G401 (cell line): ENCODE measurements around the gene UST. TPM values are rescaled to one million over a fixed set of nuclear protein-coding genes. Genes with fewer than 3 reads are reported as not detected.
"Not testable (repeated sequence)": the region's sequence is repeated elsewhere in the genome, so short reads cannot be mapped to it uniquely, and the experiment has no call there.

Source experiments
- DNase-seq: peaks from one replicate; pipeline ENCODE4 v3.0.0-alpha.2; 2015; ENCODE audit warnings: low spot score
- in situ Hi-C: cut with HindIII; loops from 2 replicates; pipeline ENCODE4 v1.10.0; 2016; ENCODE audit warnings: low sequenced_read_pairs, mixed read lengths
- total RNA-seq: library from RNA; depleted of rRNA; stranded (reverse); fragments of >200 nt; shearing (Covaris generic); gene quantifications from 2 replicates; pipeline ENCODE4 v1.2.3, GENCODE V29; 2014

The UST gene
- total RNA-seq, 1 experiment from 2014 or later: not detected

DNA sequence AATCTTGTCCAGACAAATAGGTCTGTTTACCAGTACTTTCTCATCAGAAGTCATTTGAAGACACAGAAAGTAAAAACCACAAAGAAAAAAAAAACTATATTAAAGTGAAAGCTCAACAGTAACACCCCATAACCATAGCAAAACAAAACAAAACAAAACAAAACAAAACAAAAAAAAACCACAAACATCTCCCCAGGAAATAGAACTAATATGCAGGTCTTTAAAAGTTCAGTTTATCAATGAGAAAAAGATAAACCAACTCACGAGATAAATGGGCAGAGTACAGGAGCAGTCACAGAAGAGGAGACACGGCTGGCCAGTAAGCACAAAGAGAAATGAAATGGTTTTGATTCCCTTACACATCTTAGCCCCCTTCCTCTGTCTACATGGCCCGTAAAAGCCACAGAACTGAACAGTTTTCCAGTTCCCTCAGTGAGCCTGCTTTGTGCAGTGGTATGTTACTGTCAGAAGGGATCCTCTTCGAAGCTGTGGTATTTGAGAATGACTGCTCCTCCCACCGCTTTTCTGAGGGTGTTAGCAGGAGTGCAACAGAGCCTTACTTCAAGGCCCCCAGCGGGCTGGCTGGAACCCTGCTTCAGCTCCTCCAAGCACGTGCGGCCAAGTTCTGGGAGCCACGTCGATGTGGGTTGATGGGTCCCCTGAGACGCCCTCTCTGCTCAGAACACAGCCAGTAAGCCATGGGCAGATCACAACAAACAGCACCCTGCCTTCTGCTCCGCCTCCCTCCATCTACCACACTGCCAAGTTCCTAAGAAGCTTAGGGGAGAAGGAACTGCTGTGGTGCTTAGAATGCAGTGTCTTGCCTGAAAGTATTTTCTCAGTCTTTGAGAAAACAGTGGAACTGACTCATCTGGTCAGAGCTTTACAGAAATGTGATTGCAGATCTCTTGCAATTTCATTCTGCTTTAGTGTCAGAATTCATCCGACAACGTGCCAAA, 14.0 kb downstream of the UST start:
- DNase-seq: peak; percentile 65
- in situ Hi-C loops: no loop called here

DNA sequence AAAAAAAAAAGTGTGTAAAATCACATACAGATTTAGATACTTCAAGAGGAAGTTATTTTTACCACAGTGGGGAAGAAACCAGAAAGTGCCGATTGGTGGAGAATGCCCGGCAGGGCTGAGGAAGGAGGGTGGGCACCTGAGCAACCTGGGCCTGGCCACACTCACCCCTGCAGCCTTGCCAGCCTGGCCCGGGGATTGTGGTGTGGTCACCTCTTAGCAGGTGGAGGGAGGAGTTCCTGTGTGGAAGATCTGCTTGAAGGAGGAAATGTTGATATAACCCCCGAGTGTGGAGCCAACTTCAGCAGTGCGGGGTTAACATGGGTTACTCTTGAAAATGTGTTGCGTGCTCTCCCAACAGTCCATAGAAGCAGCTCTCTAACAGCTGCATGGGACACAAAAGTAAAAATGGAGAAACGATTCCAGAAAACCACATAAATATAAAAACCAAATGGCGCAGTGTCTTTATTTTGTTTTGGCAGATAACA, 14.7 kb downstream of the UST start:
- in situ Hi-C loops: no loop called here
- DNase-seq: peak; percentile 31

DNA sequence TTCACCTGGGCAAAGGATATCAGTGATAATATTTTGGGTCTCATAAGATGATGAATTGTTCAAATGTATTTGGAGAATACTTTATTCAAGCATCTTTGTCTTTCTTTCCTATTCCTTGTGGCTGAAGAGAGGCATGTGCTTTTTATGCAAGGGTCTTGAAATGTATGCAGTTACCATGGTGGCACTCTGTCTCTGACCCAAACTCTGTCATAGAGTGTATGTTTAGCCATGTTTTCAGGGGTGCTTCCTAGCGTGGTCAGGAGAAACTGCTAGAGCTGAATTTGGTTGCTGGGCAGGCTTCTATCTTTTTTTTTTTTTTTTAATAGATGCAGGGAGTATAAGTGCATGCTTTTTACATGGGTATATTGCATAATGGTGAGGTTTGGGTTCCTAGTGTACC, 15.4 kb downstream of the UST start:
- in situ Hi-C loops: no loop called here
- DNase-seq: no peak

DNA sequence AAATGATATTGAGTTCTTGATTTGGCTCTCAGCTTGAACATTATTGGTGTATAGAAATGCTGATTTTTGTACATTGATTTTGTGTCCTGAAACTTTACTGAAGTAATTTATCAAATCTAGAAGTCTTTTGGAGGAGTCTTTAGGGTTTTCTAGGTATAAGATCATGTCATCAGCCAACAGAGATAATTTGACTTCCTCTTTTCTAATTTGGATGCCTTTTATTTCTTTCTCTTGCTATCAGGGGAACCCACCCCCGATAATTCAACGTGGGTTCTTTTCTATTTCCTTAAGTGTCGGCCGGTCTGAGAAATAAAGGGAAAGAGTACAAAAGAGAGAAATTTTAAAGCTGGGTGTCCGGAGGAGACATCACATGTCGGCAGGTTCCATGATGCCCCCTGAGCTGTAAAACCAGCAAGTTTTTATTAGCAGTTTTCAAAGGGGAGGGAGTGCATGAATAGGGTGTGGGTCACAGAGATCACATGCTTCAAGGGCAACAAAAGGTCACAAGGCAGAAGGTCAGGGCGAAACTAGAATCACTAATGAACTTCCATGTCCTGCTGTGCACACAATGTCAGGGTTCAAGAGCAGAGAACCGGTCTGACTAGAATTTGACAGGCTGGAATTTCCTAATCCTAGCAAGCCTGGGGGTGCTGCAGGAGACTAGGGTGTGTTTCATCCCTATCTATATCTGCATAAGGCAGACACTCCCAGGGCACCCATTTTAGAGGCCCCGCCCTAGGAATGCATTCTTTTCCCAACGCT, 17.6 kb downstream of the UST start:
- in situ Hi-C loops, DNase-seq: not testable (repeated sequence)

DNA sequence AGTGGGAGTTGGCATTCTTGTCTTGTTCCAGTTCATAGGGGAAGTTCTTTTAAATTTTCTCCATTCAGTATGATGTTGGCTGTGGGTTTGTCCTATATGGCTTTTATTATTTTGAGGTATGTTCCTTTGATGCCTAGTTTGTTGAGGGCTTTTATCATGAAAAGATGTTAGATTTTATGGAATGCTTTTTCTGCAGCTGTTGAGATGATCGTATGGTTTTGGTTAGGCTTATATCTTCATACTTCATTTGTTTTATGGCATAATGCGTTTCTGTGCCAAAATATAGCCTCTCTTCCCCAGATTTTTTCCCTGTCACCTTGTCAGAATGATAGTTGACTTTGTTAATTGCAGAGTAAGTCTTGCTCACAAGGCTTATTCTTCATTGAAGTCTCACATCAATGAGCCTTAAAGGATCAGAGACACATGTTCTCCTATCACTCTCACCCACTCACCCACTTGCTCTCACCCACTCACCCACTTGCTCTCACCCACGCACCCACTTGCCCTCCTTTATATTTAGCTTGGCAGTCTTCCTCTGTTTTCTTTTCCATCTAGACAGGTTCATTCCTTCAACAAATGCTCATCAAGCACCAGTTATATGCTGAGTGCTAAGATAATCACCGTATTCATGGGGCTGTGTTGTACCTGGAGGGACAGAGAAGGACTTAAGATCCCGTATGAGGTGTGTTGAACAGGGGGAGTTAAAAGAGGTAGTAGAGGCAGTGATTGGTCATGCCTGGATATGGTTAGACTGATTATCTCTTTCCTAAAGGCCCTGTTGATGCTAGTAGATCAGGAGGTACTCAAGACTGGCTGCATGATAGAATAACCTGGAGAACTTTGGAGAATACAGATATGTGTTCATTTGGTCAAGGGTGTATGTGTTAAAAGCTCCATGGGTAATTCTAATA, 19.3 kb downstream of the UST start:
- in situ Hi-C loops: no loop called here
- no peak for DNase-seq

DNA sequence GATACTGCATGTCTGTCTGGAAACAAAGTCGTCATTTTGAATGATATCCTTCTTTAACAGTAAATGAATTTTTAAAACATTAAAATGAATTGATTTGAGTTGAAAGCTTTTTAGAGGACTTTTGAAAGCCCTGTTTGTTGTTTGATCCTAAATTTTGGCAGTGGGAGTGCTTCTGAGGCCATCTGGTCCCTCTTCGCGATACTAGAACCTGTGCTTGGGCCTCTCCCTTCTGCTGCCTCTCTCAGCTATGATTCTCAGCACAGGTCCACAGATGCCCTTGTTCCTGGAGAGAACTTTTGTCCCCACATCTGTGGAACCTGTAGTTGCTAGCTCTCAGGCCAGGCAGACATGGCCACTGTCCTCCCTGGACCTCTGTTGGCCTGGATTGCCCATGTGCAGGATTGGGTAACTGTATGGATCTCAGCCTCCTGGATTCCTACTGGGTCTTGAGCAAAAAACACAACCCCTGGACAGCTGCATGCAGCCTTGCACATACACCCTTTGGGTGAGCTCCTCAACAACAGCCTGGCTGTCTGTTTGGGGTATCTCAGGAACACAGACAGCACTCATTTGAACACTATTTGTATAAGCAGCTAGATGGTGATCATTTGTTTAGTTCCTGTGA, 21.9 kb downstream of the UST start:
- in situ Hi-C loops: no loop called here
- peak; percentile 79 for DNase-seq

DNA sequence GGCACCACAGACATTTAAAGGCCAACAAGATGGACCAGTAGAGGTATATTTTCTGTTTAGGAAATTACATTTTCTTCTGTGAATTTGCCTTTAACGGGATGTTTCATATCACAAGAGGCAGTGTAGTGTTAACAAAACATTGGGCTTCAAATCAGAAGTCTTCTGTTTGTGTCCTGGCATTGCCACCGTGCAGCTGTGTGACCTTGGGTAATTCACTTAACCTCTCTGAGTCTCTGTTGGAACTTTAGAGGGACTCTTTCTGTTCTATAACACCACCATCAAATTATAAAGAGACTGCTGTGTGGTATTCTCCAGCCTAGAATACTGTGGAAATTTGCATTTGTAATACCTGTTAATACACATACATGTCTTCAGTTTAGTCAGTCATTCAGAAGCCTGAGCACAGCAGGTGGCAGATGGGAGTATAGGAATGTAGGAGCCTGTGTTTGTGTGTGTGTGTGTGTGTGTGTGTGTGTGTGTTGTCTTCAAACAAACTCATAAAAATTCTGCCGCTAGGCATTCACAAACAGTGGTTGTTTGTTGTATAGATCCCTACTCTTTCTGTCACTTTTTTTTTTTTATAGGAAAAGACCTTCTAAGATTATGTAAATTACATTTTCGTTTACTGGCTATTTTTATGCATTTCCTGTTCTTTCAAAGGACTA, 22.6 kb downstream of the UST start:
- no peak for DNase-seq
- in situ Hi-C loops: no loop called here

DNA sequence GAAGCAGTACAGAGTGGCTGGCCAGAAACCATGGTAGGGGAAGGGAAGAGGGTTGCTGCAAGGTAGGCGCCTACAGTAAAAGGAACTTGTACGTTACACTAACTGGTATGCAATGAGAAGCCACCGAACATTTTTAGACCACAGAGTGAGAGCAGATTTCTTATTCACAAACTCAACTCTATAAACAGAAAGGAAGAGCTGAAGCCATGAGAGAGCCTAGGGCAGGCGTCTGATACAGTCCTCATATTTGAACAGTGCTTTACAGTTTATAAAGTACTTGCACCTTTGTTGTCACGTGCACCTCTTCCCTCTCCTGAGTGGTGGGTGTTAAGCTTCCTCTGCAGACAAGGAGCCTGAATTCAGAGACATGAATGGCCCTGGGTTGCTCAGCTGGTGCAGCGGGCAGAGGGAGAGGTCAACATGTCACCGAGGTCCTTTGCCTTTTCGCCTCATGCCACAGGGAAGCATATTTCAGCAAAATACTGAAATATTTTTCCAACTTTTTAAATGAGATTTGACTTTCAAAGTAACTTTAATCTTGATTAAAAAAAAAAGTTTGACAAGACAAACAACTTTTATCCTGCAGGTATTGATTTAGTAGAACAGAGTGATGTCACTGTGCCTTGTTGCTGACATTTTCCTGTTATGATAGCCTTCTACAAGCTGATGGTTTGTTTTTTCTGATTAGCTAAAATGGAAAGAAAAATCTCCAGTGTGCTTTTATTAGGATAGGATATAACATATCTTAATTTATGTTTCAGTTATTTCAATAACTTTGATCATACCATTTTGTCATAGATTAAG, 23.8 kb downstream of the UST start:
- in situ Hi-C loops: no loop called here
- peak; percentile 26 for DNase-seq

DNA sequence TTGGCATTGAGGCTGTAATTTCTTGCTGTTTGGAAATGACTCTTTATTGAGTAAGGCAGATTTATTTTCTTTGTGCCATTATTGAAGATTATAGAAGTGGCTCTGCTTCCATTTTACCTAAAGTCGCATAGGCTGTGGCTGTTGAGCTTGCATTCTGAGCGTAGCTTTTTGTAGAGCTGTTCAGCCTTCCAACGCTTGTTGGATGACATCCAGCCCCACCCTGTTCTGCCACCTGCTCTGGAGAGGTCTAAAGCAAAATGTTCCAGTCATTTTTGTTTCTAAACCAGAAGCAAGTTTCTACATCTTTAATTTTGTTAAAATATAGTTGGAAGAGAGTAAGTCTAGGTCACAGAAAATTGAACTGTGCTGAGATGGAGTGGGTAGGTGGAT, 24.4 kb downstream of the UST start:
- peak; percentile 93 for DNase-seq
- in situ Hi-C loops: no loop called here

DNA sequence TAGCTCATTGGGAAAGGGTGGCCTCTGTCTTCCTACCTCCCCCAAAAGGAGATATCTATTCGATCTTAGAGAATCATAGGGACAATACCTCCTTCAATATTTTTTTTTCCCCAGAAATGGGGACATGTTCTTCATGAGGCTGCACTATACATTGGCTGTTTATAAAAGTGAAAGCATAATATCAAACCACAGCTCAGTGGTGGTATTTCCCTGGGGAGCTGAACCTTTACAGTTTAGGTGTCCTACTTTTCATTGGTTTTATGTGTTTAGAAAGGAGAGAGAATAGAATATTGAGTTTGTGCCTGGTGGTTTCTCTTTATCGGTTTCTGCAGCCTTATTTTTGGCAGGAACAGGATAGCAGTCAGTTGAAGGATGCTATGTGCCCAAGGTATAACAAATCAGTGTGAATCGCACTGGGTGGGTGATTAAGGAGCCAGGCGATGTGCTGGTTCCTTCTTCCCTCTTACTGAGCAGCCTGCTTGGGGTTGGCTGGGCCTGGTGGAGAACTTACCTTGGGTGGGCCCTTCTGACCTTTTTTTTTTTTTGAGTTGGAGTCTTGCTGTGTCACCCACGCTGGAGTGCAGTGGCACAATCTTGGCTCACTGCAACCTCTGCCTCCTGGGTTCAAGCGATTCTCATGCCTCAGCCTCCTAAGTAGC, 25.2 kb downstream of the UST start:
- DNase-seq: peak; percentile 24
- in situ Hi-C loops: no loop called here

DNA sequence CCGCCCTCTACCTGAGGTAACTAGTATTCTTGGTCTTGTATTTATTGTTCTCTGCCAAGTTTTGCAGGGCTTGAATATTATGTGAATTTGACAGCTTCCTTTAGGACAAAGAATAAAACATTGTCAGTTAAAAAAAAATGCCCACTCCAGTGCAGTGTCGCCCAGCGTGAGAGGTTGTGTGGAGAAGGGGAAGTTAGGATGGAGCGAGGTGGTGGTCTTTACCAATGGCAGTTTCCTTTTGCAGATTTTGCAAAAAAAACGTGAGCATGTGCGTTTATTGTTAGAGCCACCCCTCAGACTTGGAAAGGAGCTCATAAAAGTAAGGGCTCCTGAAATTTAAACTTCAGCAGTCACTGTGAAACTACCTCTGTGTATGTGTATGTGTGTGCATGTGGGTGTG, 28.3 kb downstream of the UST start:
- in situ Hi-C loops: no loop called here
- no peak for DNase-seq

DNA sequence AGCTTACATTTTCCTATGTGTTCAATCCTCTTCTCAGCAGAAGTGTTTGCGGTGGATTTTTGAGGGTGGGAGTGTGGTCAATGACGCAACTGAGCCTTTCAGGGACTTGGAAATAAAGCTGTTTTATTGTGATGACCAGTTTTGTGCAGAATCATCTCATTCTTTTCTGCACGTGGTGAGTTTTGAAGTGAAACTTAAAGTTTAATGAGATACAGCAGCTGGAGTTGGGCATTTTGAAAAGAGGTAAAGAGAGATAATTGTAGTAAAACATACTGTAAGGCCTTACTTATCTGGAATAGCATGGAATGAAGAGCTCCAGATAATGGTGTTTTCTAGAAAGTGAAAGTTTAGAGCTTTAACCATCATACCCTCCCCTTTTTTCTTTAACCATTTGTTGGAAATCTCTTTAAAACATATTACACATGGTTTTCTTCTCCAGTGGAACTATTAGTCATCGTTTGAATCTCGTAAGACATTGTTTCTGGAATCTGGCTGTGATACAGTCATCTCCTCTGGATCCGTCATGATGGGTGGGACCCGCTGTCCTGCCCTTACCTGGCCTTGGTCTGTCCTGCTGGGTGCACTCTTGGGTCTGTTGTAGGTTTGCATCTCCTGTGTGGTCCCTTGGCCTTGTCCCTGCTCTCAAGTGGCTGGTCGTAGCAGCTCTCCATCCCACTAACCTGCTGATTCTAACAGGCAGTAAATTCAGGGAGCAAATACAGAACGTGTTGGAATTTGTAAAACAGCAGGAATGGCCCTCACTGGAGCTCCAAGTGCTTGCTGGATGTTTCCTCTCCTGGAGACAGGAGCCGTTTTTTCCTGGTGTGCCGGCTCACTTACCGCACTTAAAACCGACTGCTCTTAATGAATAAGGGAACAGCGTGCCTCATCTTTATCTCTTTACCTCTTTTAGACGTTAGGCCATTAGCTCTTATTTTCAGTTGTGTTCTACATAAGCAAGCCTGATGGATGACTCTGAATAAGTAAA, 29.8 kb downstream of the UST start:
- in situ Hi-C loops: no loop called here
- DNase-seq: no peak

DNA sequence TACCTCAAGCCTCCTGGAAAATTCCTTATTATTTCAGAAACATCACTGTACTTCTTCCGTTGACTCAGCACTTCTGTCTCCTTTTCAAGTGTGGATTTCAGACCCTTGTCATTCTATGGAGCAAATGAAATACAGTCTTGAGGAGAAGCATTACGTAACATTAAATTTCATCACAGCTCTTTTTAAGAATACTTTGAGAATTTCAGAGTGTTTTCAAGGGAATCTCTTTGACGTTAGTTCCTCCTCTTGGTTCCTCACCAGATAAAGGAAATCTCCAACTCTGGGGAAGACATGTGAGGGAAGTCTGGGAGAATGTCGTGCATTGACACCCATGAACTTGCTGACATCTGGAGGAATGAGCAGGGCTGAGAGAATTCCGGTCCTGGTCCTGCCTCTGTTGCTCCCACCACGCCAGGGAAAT, 32.3 kb downstream of the UST start:
- in situ Hi-C loops: no loop called here
- no peak for DNase-seq

DNA sequence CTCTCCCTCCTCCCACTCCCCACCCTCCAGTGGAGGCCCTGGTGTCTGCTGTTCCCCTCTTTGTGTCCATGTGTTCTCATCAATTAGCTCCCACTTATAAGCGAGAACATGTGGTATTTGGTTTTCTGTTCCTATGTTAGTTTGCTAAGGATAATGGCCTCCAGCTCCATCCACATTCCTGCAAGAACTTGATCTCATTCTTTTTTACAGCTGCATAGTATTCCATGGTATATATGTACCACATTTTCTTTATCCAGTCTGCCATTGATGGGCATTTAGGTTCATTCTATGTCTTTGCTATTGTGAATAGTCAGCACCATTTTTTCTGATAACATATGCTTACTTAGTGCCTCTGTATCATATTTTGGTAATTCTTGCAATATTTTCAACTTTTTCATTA, 33.6 kb downstream of the UST start:
- in situ Hi-C loops, DNase-seq: not testable (repeated sequence)

DNA sequence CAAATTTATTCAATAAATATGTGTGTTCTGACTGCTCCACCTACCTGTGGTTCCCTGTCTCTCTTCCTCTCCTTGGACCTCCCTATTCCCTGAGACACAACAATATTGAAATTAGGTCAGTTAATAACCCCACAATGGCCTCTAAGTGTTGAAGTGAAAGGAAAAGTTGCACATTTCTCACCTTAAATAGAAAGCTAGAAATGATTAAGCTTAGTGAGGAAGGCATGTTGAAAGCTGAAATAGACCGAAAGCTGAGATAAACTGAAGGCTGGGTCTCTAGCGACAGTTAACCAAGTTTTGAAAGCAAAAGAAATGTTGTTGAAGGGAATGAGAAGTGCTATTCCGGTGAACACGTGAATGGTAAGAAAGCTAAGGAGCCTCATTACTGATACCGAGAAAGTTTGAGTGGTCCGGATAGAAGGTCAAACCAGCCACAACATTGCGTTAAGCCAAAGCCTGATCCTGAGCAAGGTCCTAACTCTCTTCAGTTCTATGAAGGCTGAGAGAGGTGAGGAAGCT, 34.1 kb downstream of the UST start:
- in situ Hi-C loops: no loop called here

DNA sequence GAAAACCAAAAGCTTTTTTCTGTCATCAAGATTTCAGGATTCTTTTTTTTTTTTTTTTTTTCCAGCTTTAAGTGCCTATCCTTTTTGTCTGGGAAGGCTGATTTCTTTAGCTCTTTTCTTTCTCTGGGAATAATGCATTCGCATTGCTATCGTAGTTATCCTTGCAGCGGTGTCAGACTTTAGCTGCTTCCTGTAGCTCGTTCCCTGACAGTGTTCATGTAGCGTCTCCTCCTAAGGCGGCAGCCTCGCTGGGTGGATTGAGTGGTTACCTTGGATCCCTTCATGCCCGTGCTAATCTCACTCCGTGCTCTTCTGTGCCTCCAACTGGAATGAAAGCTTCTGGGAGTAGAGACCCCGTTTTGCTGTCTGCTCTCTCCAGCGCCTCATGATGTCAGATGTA, 43.1 kb downstream of the UST start:
- DNase-seq: no peak
- in situ Hi-C loops: no loop called here

More for the DNA sequence above, 34.1 kb downstream of the UST start:
- no peak for DNase-seq
